ENCODE results near the gene CST6.
A peak's percentile ranks its signal among the peaks of the same experiment; 100 is the strongest.
"Not testable (repeated sequence)": the region's sequence is repeated elsewhere in the genome, so short reads cannot be mapped to it uniquely, and the experiment has no call there.

Gene CST6

DNA sequence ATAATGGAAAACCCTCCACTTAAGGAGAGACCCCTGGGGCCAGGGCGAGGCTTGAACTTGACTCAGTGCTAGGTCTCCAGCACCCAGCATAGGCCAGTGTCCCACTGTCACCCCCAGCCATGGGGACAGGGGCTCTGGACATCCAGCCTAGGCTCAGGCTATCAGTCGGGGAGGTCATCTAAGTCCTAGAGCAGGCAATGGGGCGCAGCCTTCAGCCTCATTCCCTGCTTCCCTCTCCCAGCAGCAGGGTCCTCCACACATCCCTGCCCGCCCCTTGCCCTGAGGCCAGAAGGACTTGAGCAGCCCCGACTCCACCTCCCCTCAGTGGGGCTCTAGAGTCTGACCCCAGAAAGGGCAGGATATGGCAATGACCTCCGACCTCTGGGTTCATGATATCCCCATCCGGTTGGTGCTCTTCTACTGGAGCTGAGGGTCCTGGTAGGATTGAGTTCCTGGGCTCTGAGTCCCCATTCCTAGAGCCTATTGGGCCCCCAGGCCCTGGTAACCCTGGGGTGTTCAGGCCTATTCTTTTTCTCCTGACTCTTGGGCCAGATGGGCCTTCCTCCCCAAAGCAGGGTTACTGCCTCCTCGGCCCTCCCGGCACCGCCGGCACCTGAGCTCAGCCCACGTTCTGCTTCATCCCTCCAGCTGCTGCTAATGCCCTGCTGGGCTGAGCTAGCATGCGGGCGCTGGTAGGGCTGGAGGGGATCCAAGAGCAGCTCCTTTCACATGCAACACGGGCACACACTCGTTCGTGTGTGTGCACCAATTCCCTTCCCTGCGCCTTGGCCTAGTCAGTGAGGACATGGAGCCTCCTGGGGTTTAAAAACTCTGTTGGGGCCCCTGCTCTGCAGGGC, 4.4 kb downstream of the CST6 start:
- no peak for DNase-seq

- DNase-seq, result no peak
Observed at GRCh38 chr11:66016793-66017177, 5.0 kb downstream of the CST6 start.

- DNase-seq, result no peak
Observed at GRCh38 chr11:66017321-66017720, 5.5 kb downstream of the CST6 start.

DNA sequence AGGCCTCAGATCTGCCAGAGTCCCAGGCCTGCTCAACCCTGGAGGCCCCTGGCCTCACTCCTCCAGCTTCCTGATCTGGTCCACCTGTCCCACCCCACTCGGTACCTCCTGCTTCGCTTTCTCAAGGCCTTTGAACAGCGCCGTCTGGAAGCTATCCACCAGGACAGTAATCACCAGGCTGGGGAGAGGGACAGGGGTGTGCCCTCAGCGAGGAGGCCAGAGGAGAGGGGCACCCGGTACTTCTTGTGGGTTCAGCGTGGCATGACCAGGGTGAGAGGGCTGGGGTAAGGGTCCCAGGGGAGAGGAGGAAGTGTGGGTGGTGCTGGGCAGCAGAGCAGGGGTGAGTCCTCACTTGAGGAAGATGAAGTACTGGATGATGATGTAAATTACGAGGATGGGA, 8.4 kb downstream of the CST6 start:
- DNase-seq, result no peak

- DNase-seq, result no peak
Observed at GRCh38 chr11:66020618-66021357, 9.0 kb downstream of the CST6 start.

DNA sequence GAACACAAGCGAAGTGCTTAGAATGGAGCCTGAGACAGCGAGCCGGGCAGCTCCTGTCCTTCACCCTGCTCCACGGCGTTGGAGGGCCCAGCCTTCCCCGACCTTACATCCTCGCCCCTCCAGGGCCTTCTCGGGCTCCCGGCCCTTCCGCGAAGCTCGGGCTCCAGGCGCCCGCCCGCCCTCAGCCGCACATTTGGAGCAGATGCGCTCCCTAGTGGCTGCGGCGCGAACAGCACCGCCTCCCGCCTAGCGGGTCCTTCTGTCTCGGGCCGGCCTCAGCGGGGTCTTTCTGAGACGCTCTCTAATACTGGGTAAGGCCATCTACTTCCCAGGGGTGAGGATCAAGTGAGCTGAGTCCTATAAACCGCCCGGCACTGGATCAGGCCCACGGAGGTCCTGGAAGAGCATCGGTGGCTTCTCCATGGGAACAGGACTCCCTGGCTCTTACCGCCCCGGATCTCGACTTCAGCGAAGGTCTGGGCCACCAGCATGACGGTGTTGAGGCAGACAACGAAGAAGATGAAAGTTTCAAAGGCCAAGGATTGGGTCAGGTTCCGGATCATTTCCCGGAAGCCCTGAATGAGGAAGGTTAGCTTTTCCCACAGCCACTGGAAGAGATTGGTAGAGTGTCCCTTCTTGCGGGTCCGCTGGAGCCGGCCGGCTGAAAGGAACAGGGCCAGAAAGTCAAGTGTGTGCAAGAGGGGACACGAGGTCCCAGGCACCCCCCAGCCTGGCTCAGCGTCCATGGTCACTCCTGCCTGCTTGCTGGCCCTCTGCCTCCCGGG, 10.8 kb downstream of the CST6 start:
- peak; percentile 75 for DNase-seq

DNA sequence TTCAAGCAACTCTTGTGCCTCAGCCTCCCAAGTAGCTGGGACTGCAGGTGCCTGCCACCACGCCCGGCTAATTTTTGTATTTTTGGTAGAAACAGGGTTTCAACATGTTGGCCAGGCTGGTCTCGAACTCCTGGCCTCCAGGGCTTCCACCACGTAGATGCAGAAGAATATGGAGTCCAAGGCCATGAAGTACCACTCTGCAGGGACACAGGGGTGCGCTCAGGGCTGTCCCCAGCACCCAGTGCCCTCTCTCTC, 11.3 kb downstream of the CST6 start:
- not testable (repeated sequence) for DNase-seq

DNA sequence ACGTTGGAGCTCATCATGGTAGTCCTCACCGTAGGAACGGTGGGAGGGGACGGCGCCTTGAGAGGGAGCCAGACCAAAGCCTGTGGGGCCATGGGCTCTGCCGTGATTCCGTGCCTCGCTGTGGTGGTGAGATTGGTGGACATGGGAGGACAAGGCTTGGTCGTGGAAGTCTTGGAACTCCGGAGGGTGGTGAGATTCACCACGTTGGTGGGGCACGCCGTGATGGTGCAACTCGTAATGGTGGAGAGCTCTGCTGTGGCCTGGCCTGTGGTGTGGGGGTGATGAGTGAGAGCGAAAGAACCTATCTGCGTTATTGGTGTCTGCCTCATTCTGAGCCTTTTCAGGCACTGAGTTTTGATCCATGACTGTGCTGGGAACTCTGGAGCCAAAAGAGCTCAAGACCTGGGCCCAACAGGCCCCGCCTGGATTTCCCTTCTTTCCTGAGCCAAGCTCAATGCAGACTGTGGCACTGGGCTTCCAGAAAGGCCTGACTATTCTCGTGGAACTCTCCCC, 14.3 kb downstream of the CST6 start, which contains the start of gene CATSPER1:
Gene CATSPER1, minus strand, starts transcription at position 463 of the 513 bp plus-strand sequence. Its CDS starts 100 bp downstream, at position 363.
- DNase-seq, result no peak

DNA sequence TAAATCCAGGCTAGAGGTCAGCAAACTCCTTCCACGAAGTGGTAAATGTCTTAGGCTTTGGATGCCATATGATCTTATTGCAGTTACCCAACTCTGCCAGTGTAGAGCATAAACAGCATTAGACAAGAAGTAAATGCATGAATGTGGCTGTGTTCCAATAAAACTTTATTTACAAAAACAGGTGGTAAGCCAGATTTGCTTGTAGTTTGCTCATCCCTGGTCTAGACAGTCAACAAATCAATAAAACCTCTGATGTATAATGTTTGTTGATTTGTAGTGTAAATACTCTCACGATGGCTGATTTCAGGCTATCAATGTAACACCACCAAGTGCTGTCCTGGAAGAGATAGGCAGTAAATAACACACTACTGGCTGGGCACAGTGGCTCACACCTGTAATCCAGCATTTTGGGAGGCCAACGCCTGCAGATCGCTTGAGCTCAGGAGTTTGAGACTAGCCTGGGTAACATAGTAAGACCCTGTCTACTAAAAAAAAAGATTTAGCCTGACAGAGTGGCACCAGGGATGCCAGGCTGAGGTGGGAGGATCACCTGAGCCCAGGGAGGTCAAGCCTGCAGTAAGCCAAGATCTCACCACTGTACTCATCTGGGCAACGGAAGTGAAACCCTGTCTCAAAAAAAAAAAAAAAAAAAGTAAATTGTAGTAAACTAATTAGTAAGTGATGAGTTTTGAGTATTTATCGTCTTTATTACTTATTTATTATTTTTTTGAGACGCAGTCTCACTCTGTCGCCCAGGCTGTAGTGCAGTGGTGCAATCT, 21.3 kb downstream of the CST6 start:
- DNase-seq, result no peak

DNA sequence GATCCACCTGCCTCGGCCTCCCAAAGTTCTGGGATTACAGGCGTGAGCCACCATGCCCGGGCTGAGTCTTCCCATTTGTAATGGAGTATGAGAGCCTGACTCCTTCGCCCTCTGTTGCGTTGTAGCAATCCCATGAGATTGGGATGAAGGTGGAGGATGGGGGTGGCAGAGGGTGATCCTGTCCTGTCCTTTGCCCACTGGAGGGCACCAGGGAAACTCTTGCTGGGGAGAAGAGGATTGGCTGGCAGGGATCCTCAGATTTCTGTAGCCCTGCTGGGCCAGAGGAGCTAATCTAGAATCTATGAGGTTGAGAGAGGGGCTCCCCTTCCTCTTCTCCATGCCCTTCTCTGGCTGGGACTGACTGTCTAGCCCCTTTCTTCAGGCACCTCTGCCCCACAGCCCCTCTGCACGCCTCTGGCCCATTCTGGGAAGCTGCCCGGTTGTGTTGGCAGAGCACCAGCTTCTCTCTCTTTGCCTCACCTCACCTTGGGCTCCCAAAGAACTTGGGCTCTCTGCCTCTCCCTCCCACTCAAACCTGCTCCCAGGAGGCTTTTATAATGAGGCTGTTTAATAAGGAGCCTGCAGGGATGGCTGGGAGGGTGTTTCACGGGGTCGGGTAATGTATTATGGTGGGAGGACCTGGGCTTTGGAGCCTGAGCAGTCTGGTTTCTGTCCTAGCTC, 24.0 kb downstream of the CST6 start:
- no peak for DNase-seq

- DNase-seq, result no peak
Observed at GRCh38 chr11:66036334-66036710, 24.5 kb downstream of the CST6 start.

DNA sequence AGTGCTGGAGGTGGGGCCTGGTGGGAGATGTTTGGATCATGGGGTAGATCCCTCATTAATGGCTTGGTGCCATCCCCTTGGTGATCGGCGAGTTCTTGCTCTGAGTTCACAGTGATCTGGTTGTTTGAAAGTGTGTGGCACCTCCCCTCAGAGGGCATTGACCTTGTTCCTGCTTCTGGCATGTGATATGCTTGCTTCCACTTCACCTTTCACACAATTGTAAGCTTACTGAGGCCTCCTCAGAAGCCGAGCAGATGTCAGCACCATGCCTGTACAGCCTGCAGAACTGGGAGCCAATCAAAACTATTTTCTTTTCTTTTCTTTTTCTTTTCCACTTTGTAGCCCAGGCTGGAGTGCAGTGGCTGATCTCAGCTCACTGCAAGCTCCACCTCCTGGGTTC, 25.5 kb downstream of the CST6 start:
- no peak for DNase-seq

DNA sequence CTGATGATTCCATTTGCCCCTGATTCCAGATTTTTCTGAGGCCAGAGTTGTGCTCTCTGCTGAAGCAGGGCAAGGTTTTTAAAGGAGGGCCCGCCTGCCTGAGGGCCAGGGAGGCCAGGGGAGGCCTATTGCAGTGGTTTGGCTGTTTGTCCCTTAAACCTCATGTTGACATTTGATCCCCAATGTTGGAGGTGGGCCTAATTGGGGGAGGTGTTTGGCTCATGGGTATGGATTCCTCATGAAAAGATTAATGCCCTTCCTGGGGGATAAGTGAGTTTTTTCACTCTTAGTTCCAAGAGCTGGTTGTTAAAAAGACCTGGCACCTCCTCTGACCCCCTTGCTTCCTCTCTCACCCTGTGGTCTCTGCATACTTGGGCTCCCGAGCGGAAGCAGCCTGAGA, 28.0 kb downstream of the CST6 start:
- DNase-seq, result no peak

- DNase-seq, result no peak
Observed at GRCh38 chr11:66042227-66042995, 30.6 kb downstream of the CST6 start.

GRCh38 chr11:66042996-66043906, 31.4 kb downstream of the CST6 start:
- no peak for DNase-seq

GRCh38 chr11:66044757-66045156, 32.9 kb downstream of the CST6 start:
- no peak for DNase-seq

DNA sequence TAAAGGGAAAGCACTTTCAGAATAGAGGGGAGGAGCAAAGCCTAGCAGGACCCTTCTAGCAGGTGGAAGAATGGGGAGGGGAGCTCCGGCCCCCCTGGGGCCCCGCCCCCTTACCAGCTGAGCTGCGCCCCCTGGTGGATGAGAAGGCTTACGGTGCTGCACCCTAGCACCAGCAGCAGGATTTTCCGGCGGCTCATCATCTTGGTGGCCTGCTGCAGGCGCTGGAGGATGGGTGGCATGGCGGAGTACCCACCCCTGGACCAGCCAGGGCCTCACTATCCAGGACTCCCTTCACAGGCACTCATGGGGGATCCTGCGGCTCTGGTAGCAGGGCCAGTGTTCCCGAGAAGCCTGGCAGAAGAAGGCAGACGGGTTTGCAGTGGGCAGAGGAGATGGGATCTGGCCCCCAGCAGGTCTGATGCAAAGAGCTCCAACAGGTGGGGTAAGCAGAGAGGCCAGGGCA, 33.4 kb downstream of the CST6 start:
- DNase-seq, result peak; percentile 86

DNA sequence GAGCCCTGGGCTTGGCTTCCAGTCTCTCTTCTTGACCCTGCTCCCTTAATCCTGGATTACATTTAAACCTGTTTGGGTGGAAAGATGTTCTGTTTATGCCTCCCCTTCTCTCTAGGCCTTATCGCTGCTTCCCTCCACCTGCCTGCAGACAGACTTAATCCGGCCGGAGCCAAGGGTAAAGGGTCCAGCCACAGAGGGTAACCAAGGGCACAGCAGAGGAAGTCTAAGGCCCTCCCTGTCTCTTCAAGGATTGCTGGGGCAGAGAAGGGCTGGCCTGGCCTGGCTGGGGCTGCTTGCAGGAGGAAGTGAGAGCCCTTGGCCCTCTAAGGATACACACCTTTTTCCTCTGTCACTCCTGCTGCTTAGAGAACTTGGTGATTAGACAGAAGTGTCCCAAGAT, 35.1 kb downstream of the CST6 start:
- no peak for DNase-seq

DNA sequence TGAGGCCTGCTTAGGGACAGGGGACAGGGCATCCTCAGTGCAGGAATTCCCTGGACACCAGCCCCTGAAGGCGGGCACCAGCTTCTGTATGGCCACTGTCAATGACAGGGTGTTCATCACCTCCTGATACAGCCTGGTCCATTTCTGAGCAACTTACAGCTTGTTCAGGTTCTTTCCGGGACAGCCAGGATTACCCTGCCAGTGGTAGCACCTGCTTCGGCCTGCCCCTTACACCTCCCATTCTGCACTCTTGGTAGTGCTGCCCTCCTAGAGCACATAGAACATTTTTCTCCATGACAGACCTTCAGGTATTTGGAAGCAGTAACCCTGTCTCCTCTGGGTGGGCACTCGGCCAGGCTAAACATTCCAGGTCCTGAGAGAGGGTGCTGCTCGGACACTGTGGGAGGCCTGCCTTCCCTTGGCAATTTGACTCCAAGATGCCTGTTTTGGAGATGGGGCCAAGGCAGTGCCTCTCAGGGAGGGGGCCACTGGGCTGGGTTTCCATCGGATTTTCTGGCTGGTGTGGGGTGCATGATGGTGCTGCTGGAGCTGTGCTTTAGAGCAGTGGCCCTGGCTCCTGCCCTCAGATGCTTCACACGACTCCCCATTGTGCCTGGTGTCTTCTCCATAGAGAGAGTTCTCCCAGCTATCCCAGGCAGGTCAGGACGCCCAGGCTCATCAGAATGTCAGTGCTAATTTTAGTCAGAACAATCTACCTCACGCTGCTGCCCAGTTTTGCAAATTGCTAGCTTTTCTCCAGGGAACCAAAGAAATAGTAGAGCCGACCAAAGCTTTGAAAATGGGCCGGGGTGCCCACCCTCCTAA, 35.9 kb downstream of the CST6 start:
- DNase-seq, result no peak
